DND-41 (cell line): ENCODE measurements around the gene RFESD.

Experiments
- EZH2 ChIP-seq: IDR thresholded peaks from 3 replicates; pipeline ENCODE4 v1.6.1; 2012; ENCODE audit warnings: borderline replicate concordance, low read depth, mild to moderate bottlenecking, moderate library complexity, low read length, inconsistent platforms; ENCODE audit not compliant: severe bottlenecking
- TF ChIP-seq, protein P1 (sequence below): IDR thresholded peaks from 2 replicates; pipeline ENCODE4 v1.5.1; 2012; ENCODE audit warnings: borderline replicate concordance, low read length, moderate library complexity, mild to moderate bottlenecking; ENCODE audit not compliant: poor library complexity, severe bottlenecking; ENCODE audit errors: extremely low read depth

DNA sequence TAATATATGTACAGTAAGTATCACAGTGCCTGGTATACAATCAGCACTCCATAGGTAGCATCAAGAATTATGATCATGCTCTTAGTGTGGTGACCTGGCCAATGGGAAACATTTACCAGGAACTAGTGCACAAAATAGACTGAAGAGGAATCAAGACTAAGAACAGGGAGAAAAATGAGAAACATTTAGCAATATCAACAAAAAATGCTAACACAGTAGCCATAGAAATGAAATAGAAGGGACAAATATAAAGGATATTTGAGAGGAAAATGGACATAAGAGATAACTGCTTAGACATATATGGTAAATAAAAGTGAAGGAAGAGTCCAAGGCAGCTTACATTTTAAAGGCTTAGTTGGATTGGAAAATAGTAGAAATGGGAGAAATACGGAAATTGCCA is 52.8 kb downstream of the RFESD start:
- TF ChIP-seq, protein P1, sequence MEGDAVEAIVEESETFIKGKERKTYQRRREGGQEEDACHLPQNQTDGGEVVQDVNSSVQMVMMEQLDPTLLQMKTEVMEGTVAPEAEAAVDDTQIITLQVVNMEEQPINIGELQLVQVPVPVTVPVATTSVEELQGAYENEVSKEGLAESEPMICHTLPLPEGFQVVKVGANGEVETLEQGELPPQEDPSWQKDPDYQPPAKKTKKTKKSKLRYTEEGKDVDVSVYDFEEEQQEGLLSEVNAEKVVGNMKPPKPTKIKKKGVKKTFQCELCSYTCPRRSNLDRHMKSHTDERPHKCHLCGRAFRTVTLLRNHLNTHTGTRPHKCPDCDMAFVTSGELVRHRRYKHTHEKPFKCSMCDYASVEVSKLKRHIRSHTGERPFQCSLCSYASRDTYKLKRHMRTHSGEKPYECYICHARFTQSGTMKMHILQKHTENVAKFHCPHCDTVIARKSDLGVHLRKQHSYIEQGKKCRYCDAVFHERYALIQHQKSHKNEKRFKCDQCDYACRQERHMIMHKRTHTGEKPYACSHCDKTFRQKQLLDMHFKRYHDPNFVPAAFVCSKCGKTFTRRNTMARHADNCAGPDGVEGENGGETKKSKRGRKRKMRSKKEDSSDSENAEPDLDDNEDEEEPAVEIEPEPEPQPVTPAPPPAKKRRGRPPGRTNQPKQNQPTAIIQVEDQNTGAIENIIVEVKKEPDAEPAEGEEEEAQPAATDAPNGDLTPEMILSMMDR, result no peak
- TF ChIP-seq EZH2, result no peak
